ENCODE data around the gene MOB3C.

MOB3C gene

GRCh38 chr1:46603481-46603857 lies 13.1 kb downstream of the MOB3C start:
- no peak for TF ChIP-seq EZH2 (optimal IDR thresholded peaks at IDR 0.05; ENCODE audit: low read depth, low read length)
- no peak for TF ChIP-seq EZH2phosphoT487 (IDR thresholded peaks at IDR 0.05; ENCODE audit: low read length)
- TF ChIP-seq CTCF (IDR thresholded peaks at IDR 0.05; ENCODE audit: low read length): no peak
- Histone ChIP-seq H3F3A (ENCODE audit: insufficient read depth, low read length) (no peaks in the 10 kb centered on the region), H3K27me3 (replicated peaks; ENCODE audit: insufficient read depth, low read length) (no peaks in the 10 kb centered on the region), H3K27ac (ENCODE audit: low read length) (no peak overlapping the region), H3K9ac (ENCODE audit: low read length) (peak overlapping the region; percentile 77), H4K20me1 (ENCODE audit: insufficient read depth, low read length) (no peaks in the 10 kb centered on the region), H3K79me2 (ENCODE audit: low read length) (peaks cover 11% of the 10 kb centered on the region; the same call in 1 of the 2 replicates), H3K9me2 (replicated peaks; ENCODE audit: insufficient read depth, low read length) (no peaks in the 10 kb centered on the region), H3K4me2 (ENCODE audit: low read depth, low read length) (peak overlapping the region; percentile 81), H3K4me1 (ENCODE audit: low read length) (0 out of 2 replicates have a peak, but pooled peaks cover 4% of the 10 kb centered on the region), H3K9me3 (replicated peaks; ENCODE audit: insufficient read depth, low read length) (no peaks in the 10 kb centered on the region), H3K4me3 (ENCODE audit: low read length) (peak overlapping the region; percentile 92), H2AFZ (ENCODE audit: low read length) (peak overlapping the region; percentile 94), H3K36me3 (replicated peaks; ENCODE audit: insufficient read depth, low read length) (no peaks in the 10 kb centered on the region)
- no peak for DNase-seq

GRCh38 chr1:46601257-46602007 lies 15.2 kb downstream of the MOB3C start:
- no peak overlapping the region for H3K9ac ChIP-seq (ENCODE audit: low read length)
- H3K4me1 ChIP-seq (ENCODE audit: low read length): 0 out of 2 replicates have a peak, but pooled peaks cover 4% of the 10 kb centered on the region

GRCh38 chr1:46599059-46599970 lies 17.3 kb downstream of the MOB3C start:
- no peaks in the 10 kb centered on the region for H3K9me3 ChIP-seq (replicated peaks; ENCODE audit: insufficient read depth, low read length)
- H3K36me3 ChIP-seq (replicated peaks; ENCODE audit: insufficient read depth, low read length): no peaks in the 10 kb centered on the region
- H3F3A ChIP-seq (ENCODE audit: insufficient read depth, low read length): no peaks in the 10 kb centered on the region
- no peak overlapping the region for H3K4me3 ChIP-seq (ENCODE audit: low read length)
- H3K27ac ChIP-seq (ENCODE audit: low read length): no peak overlapping the region
- H2AFZ ChIP-seq (ENCODE audit: low read length): no peak overlapping the region
- TF ChIP-seq EZH2 (optimal IDR thresholded peaks at IDR 0.05; ENCODE audit: low read depth, low read length) (no peak), EZH2phosphoT487 (IDR thresholded peaks at IDR 0.05; ENCODE audit: low read length) (no peak), CTCF (IDR thresholded peaks at IDR 0.05; ENCODE audit: low read length) (no peak)
- no peak overlapping the region for H3K4me2 ChIP-seq (ENCODE audit: low read depth, low read length)
- H3K4me1 ChIP-seq (ENCODE audit: low read length): 0 out of 2 replicates have a peak, but pooled peaks cover 4% of the 10 kb centered on the region
- no peak overlapping the region for H3K9ac ChIP-seq (ENCODE audit: low read length)
- H4K20me1 ChIP-seq (ENCODE audit: insufficient read depth, low read length): no peaks in the 10 kb centered on the region
- no peak for DNase-seq
- no peaks in the 10 kb centered on the region for H3K9me2 ChIP-seq (replicated peaks; ENCODE audit: insufficient read depth, low read length)
- H3K79me2 ChIP-seq (ENCODE audit: low read length): peaks cover 11% of the 10 kb centered on the region; the same call in 1 of the 2 replicates
- H3K27me3 ChIP-seq (replicated peaks; ENCODE audit: insufficient read depth, low read length): no peaks in the 10 kb centered on the region

More at GRCh38 chr1:46601257-46602007, 15.2 kb downstream of the MOB3C start:
- Histone ChIP-seq H3K4me2 (ENCODE audit: low read depth, low read length) (no peak overlapping the region), H3K36me3 (replicated peaks; ENCODE audit: insufficient read depth, low read length) (no peaks in the 10 kb centered on the region), H3K27me3 (replicated peaks; ENCODE audit: insufficient read depth, low read length) (no peaks in the 10 kb centered on the region), H3K4me3 (ENCODE audit: low read length) (no peak overlapping the region), H4K20me1 (ENCODE audit: insufficient read depth, low read length) (no peaks in the 10 kb centered on the region), H3K9me3 (replicated peaks; ENCODE audit: insufficient read depth, low read length) (no peaks in the 10 kb centered on the region), H3K9me2 (replicated peaks; ENCODE audit: insufficient read depth, low read length) (no peaks in the 10 kb centered on the region), H3F3A (ENCODE audit: insufficient read depth, low read length) (no peaks in the 10 kb centered on the region), H3K79me2 (ENCODE audit: low read length) (peaks cover 11% of the 10 kb centered on the region; the same call in 1 of the 2 replicates), H3K27ac (ENCODE audit: low read length) (no peak overlapping the region), H2AFZ (ENCODE audit: low read length) (no peak overlapping the region)
- TF ChIP-seq EZH2phosphoT487 (IDR thresholded peaks at IDR 0.05; ENCODE audit: low read length) (no peak), CTCF (IDR thresholded peaks at IDR 0.05; ENCODE audit: low read length) (no peak), EZH2 (optimal IDR thresholded peaks at IDR 0.05; ENCODE audit: low read depth, low read length) (no peak)
- no peak for DNase-seq
